Epithelial cell of esophagus (primary cell): ENCODE results near the gene EVA1A.

Source experiments
- DNase-seq: peaks from one replicate; pipeline ENCODE4 v3.0.0; 2010; ENCODE audit warnings: low read depth
- H3K4me3 ChIP-seq: 2 replicates; pipeline ENCODE4 v1.5.1; 2011; ENCODE audit warnings: mild to moderate bottlenecking, low read length, control low read depth
- TF ChIP-seq, protein P1 (sequence below): IDR thresholded peaks from 2 replicates; pipeline ENCODE4 v1.5.1; 2011; ENCODE audit warnings: low read depth, mild to moderate bottlenecking, low read length, control low read depth, inconsistent platforms; ENCODE audit not compliant: insufficient read depth; ENCODE audit errors: missing control alignments

Gene EVA1A

DNA sequence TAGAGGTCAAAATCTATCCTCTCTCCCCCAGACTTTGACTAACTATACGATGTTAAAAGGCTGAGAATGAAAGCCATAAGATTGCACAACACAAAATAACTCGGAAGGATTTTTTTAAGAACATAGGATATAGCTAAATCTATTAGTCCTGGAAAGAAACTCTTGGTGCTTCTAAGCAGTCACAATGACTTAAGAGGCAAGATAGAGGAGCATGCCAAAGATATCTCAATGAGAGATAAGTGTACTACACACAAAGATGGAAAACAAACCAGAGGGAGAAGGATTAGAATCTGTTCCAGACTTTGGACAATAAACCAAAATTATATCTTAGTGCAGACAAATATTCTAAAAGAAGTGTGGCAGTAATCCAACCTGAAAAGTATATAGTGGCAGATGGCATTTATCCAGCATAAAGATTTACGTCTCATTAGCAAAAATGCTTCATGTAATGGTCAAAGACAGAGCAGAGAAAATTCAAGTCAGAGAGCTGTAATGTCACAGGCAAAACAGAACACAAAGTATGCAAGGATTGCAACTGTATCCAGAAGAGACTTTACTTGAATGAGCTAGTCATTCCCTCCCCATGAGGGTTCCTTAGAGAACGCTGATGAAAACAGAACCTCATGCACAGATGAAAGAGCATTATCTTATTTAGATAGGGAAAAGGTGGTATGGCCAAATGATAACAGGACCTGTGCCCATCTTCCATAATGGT lies 28.8 kb upstream of the EVA1A start:
- no peak for DNase-seq
- H3K4me3 ChIP-seq = no peak overlapping the region
- TF ChIP-seq, protein P1, sequence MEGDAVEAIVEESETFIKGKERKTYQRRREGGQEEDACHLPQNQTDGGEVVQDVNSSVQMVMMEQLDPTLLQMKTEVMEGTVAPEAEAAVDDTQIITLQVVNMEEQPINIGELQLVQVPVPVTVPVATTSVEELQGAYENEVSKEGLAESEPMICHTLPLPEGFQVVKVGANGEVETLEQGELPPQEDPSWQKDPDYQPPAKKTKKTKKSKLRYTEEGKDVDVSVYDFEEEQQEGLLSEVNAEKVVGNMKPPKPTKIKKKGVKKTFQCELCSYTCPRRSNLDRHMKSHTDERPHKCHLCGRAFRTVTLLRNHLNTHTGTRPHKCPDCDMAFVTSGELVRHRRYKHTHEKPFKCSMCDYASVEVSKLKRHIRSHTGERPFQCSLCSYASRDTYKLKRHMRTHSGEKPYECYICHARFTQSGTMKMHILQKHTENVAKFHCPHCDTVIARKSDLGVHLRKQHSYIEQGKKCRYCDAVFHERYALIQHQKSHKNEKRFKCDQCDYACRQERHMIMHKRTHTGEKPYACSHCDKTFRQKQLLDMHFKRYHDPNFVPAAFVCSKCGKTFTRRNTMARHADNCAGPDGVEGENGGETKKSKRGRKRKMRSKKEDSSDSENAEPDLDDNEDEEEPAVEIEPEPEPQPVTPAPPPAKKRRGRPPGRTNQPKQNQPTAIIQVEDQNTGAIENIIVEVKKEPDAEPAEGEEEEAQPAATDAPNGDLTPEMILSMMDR = no peak

DNA sequence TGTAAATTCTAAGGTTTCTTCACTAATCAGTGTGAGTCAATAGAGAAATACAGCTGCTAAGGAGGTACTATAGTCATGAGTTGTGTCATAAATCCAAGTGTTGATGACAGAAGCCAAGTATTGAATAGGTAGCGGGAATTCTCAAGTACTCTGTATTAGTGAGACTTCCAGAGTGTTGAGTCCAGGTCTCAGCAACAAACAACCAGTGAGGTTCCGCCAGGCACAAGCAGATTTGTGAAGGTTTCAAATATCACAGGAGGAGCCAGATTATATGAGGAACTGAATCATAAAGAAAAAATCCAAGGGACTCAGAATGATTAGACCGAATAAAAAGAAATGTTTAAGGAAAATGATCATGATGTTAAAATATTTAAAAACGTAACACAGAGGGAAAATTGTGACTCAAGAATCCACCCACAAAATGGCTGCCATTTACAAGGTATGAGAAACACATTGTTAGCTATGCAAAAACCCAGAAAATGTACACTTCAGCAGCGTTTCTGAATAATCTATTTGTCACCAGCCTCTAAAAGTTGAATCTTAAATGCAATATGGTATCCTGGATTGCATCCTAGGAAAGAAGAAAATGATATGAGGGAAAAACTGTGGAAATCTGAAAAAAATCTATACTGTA lies 27.3 kb upstream of the EVA1A start:
- no peak overlapping the region for H3K4me3 ChIP-seq
- TF ChIP-seq, protein P1 = no peak
- DNase-seq = peak; percentile 93

DNA sequence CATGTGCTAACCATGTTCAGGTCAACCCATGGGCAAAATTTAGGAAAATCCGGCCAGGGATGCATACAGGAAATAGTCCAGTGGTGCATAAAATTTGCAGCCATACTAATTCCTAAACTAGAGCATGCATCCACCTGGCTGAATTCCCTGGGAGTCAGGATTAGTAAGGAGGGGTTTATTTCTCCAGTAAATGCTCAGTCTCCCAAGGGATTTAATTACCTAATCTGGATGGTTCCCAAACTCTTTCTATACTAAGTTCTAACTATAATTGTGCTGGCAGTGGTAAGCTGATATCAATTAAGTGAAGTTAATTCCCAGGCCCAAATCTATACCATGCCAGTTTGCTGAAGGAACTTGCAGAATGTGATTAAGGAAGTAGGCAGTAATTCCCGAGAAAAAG lies 26.2 kb upstream of the EVA1A start:
- no peak for DNase-seq
- TF ChIP-seq, protein P1 = no peak
- no peak overlapping the region for H3K4me3 ChIP-seq

DNA sequence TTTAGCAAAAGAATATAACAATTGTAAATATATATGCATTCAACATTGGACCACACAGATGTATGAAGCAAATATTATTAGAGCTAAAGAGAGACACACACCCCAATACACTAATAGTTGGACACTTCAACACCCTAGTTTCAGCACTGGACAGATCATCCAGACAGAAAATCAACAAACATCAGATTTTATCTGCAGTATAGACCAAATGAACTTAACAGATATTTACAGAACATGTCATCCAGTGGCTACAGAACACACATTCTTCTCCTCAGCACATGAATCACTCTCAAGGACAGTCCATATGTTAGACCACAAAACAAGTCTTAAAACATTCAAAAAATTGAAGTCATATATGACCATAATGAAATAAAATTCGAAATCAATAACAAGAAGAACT lies 22.1 kb upstream of the EVA1A start:
- DNase-seq = no peak
- TF ChIP-seq, protein P1 = no peak
- no peak overlapping the region for H3K4me3 ChIP-seq

DNA sequence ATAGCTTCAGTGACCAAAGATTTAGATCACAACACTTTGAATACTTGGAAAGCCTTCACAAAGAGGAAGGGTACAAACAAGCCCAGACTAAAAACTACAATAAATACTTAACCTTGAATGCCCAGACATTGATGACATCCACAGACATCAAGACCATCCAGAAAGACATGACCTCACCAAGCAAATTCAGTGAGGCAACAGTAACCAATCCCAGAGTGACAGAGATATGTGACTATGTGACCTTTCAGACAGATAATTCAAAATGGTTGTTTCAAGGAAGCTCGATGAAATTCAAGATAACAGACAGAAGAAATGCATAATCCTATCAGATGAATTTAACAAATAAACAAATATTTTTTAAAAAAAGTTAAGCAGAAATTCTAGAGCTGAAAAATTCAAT lies 19.9 kb upstream of the EVA1A start:
- no peak for DNase-seq
- no peak overlapping the region for H3K4me3 ChIP-seq
- TF ChIP-seq, protein P1 = no peak

DNA sequence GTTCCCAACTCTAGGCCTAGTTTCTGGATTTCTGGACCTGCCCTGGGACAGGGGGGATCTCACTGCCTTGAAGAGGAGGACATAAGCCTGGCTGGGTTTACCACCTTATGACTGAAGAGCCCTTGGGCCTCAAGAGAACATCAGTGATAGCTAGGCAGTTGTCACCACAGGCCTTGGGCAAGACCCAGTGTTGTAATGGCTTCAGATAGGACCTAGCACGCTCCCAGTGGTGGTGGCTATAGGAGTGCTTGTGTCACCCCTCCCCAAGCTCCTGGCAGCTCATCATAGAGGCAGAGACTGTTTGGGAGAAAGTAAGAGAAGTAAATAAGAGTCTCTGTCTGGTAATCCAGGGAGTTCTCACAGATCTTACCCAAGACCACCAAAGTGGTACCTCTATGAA lies 19.4 kb upstream of the EVA1A start:
- TF ChIP-seq, protein P1 = no peak
- no peak overlapping the region for H3K4me3 ChIP-seq
- DNase-seq = no peak

DNA sequence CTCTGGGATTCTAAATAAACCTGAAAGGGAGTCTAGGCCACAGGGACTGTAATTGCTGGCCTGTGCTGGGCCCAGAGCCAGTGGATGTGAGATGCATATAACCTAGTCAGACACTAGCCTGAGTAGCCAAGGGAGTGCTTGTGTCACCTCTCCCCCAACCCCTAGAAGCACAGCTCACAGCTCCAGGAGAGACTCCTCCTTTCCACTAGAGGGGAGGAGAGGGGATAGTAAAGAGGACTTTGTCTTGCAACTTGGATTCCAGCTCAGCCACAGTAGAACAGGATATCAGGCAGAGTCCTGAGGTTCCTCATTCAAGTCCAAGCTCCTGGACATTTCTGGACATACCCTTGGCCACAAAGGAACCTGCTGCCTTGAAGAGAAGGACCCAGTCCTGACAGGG lies 18.4 kb upstream of the EVA1A start:
- no peak overlapping the region for H3K4me3 ChIP-seq
- no peak for DNase-seq
- TF ChIP-seq, protein P1 = no peak
